ENCODE data around the gene CHPF. TPM values are rescaled to one million over a fixed set of nuclear protein-coding genes. Genes with fewer than 3 reads are reported as not detected.

The CHPF gene
- total RNA-seq, 4 donors from 2014 or later = 36.0 to 66.0 (median 54.8) TPM

- WGBS, 2 donors (ENCODE audit: low coverage in 1 of 2) = 60 to 89% methylated on average over 1 to 2 of the region's 16 CpGs
- ATAC-seq = no peak
- H3K36me3 ChIP-seq = no peaks in the 10 kb centered on the region
- H3K9me3 ChIP-seq = no peaks in the 10 kb centered on the region
- peaks cover 63% of the 10 kb centered on the region for H3K27me3 ChIP-seq
- no peak overlapping the region for H3K4me3 ChIP-seq
- no peak overlapping the region for H3K27ac ChIP-seq
- no peak for TF ChIP-seq EP300 (IDR thresholded peaks at IDR 0.05)
- no peak for TF ChIP-seq POLR2A (IDR thresholded peaks at IDR 0.05)
- no peak for TF ChIP-seq CTCF (IDR thresholded peaks at IDR 0.05)
- TF ChIP-seq POLR2AphosphoS5 (IDR thresholded peaks at IDR 0.05) = no peak
- peaks cover 0 to 47% (median 16%) of the 10 kb centered on the region in 3 donors for H3K4me1 ChIP-seq
Observed at GRCh38 chr2:219512524-219513216, 30.9 kb downstream of the CHPF start.

- TF ChIP-seq POLR2A (IDR thresholded peaks at IDR 0.05) = no peak
- TF ChIP-seq EP300 (IDR thresholded peaks at IDR 0.05) = no peak
- no peak for TF ChIP-seq CTCF (IDR thresholded peaks at IDR 0.05)
- no peak for TF ChIP-seq POLR2AphosphoS5 (IDR thresholded peaks at IDR 0.05)
- WGBS, 2 donors (ENCODE audit: low coverage in 1 of 2) = 18 to 70% methylated on average over 5 to 8 of the region's 15 CpGs
- Histone ChIP-seq H3K27me3 (peaks cover 55% of the 10 kb centered on the region), H3K9me3 (no peaks in the 10 kb centered on the region), H3K36me3 (peaks cover 0 to 8% of the 10 kb centered on the region in 2 donors), H3K4me3 (no peak overlapping the region), H3K27ac (no peak overlapping the region), H3K4me1 (peaks cover 0 to 41% (median 16%) of the 10 kb centered on the region in 3 donors)
- no peak for ATAC-seq
Observed at GRCh38 chr2:219511547-219512325, 31.9 kb downstream of the CHPF start.

GRCh38 chr2:219510512-219511135 is 33.0 kb downstream of the CHPF start:
- no peak for TF ChIP-seq CTCF (IDR thresholded peaks at IDR 0.05)
- TF ChIP-seq POLR2A (IDR thresholded peaks at IDR 0.05) = no peak
- TF ChIP-seq POLR2AphosphoS5 (IDR thresholded peaks at IDR 0.05) = no peak
- no peak for TF ChIP-seq EP300 (IDR thresholded peaks at IDR 0.05)
- ATAC-seq = no peak
- peaks cover 55% of the 10 kb centered on the region for H3K27me3 ChIP-seq
- no peaks in the 10 kb centered on the region for H3K9me3 ChIP-seq
- peaks cover 0 to 41% (median 16%) of the 10 kb centered on the region in 3 donors for H3K4me1 ChIP-seq
- peaks cover 0 to 20% of the 10 kb centered on the region in 2 donors for H3K36me3 ChIP-seq
- no peak overlapping the region for H3K4me3 ChIP-seq
- H3K27ac ChIP-seq = no peak overlapping the region
- 20 to 27% methylated on average over 1 to 2 of the region's 22 CpGs for WGBS, 2 donors (ENCODE audit: low coverage in 1 of 2)

GRCh38 chr2:219509780-219510511 is 33.7 kb downstream of the CHPF start:
- no peaks in the 10 kb centered on the region for H3K9me3 ChIP-seq
- TF ChIP-seq CTCF (IDR thresholded peaks at IDR 0.05) (peak in 3 of 4 experiments; percentile 69 to 75 (median 70)), POLR2A (IDR thresholded peaks at IDR 0.05) (no peak)
- H3K27me3 ChIP-seq = peaks cover 49% of the 10 kb centered on the region
- H3K4me1 ChIP-seq = peaks cover 0 to 41% (median 16%) of the 10 kb centered on the region in 3 donors
- peak overlapping the region in 1 of 2 donors; percentile 34 for H3K4me3 ChIP-seq
- 0 to 2% methylated on average over 10 to 23 of the region's 26 CpGs for WGBS, 2 donors (ENCODE audit: low coverage in 1 of 2)
- H3K27ac ChIP-seq = no peak overlapping the region
- H3K36me3 ChIP-seq = peaks cover 0 to 26% of the 10 kb centered on the region in 2 donors
- ATAC-seq = peak; percentile 75

Measured in gastroesophageal sphincter (tissue), 4 donors.